PC-9 (cell line): Measurements from ENCODE around the gene CALHM2.

Source experiments
- EZH2 ChIP-seq: fragments of 200-600 bp; sonication (generic); IDR thresholded peaks from 2 replicates; pipeline ENCODE4 v1.8.0; 2017; ENCODE audit warnings: antibody characterized with exemption, low read depth
- TF ChIP-seq, protein P1 (sequence below): fragments of 200-600 bp; sonication (generic); conservative IDR thresholded peaks from 2 replicates; pipeline ENCODE4 v1.6.1; 2017; ENCODE audit warnings: mixed run types, antibody characterized with exemption, mild to moderate bottlenecking, moderate library complexity

DNA sequence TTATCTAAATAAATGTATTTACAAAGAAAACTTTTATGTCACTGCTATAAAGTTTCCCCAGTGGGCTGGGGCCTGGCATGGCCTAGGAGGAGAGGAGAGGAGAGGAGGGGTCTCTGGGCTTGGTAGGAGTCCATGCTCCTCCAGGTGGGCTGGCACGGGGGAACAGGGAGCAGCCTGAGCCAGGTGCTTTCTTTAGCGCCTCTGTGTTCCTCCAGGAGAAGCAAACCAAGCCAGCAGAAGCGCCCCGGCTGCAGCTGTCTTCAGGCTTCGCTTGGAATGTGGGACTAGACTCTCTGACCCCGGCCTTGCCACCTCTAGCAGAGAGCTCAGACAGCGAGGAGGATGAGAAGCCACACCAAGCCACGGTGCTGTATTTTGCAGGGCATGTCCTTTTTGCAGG, 10.6 kb downstream of the CALHM2 start:
- TF ChIP-seq, protein P1, sequence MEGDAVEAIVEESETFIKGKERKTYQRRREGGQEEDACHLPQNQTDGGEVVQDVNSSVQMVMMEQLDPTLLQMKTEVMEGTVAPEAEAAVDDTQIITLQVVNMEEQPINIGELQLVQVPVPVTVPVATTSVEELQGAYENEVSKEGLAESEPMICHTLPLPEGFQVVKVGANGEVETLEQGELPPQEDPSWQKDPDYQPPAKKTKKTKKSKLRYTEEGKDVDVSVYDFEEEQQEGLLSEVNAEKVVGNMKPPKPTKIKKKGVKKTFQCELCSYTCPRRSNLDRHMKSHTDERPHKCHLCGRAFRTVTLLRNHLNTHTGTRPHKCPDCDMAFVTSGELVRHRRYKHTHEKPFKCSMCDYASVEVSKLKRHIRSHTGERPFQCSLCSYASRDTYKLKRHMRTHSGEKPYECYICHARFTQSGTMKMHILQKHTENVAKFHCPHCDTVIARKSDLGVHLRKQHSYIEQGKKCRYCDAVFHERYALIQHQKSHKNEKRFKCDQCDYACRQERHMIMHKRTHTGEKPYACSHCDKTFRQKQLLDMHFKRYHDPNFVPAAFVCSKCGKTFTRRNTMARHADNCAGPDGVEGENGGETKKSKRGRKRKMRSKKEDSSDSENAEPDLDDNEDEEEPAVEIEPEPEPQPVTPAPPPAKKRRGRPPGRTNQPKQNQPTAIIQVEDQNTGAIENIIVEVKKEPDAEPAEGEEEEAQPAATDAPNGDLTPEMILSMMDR: no peak
- TF ChIP-seq EZH2: no peak
